H1 (cell line): ENCODE data around the gene TMEM163.

Experiments
- CHD1 ChIP-seq: IDR thresholded peaks from 2 replicates; pipeline ENCODE4 v1.6.1; 2012; ENCODE audit warnings: low read depth, low read length, improper control_type of control experiment
- EGR1 ChIP-seq: IDR thresholded peaks from 2 replicates; pipeline ENCODE4 v1.6.1; 2011; ENCODE audit warnings: low read depth, low read length, borderline replicate concordance
- POLR2A ChIP-seq, 2 experiments: IDR thresholded peaks; 1 replicate in 1 of 2; 2 replicates in 1 of 2; pipeline ENCODE4 v1.6.1; 2011; ENCODE audit warnings: low read depth in 2 of 2, low read length in 2 of 2, mild to moderate bottlenecking in 2 of 2; ENCODE audit errors: control extremely low read depth in 1 of 2
- YY1 ChIP-seq: IDR thresholded peaks from 2 replicates; pipeline ENCODE4 v1.6.1; 2011; ENCODE audit warnings: low read depth, mild to moderate bottlenecking, low read length
- TF ChIP-seq, protein P1 (sequence below), 3 experiments: IDR thresholded peaks; 1 replicate in 2 of 3; 2 replicates in 1 of 3; pipeline versions ENCODE4 v1.5.1 to v1.6.1; 2011; ENCODE audit warnings: low read length in 3 of 3, mild to moderate bottlenecking in 3 of 3, inconsistent platforms in 2 of 3, low read depth in 1 of 3, moderate library complexity in 1 of 3; ENCODE audit not compliant: insufficient read depth in 1 of 3; ENCODE audit errors: control extremely low read depth in 1 of 3

DNA sequence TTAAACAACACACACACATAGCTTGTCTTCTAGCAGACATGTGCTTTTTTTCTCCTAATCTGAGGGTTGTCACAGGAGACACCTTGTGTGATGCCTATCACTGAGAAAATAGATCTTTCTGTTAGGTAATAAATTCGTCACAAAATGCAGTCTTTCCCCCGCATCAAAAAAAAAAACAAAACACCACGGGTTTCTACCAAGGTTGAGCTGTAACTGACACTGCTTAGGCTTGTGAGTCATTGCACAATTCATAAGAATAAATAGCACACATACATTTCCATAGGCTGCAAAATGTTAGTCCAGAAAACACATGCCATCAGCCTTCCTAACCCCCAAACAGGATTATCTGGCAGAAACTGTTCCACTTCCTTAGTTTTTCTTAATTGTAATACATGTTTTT, 6.5 kb downstream of the TMEM163 start:
- TF ChIP-seq, protein P1, sequence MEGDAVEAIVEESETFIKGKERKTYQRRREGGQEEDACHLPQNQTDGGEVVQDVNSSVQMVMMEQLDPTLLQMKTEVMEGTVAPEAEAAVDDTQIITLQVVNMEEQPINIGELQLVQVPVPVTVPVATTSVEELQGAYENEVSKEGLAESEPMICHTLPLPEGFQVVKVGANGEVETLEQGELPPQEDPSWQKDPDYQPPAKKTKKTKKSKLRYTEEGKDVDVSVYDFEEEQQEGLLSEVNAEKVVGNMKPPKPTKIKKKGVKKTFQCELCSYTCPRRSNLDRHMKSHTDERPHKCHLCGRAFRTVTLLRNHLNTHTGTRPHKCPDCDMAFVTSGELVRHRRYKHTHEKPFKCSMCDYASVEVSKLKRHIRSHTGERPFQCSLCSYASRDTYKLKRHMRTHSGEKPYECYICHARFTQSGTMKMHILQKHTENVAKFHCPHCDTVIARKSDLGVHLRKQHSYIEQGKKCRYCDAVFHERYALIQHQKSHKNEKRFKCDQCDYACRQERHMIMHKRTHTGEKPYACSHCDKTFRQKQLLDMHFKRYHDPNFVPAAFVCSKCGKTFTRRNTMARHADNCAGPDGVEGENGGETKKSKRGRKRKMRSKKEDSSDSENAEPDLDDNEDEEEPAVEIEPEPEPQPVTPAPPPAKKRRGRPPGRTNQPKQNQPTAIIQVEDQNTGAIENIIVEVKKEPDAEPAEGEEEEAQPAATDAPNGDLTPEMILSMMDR (IDR thresholded peaks at IDR 0.05; ENCODE audit: control extremely low read depth in 1 of 3, insufficient read depth in 1 of 3, low read depth in 1 of 3, low read length in 3 of 3) = no peak
- TF ChIP-seq EGR1 (no peak), CHD1 (no peak), YY1 (no peak), POLR2A (IDR thresholded peaks at IDR 0.05; ENCODE audit: control extremely low read depth in 1 of 2, low read depth in 2 of 2, low read length in 2 of 2) (no peak)
